PC-9 (cell line): Measurements from ENCODE around the gene PKD1L1.

Experiments
- EZH2 ChIP-seq: fragments of 200-600 bp; sonication (generic); IDR thresholded peaks from 2 replicates; pipeline ENCODE4 v1.8.0; 2017; ENCODE audit warnings: antibody characterized with exemption, low read depth
- TF ChIP-seq, protein P1 (sequence below): fragments of 200-600 bp; sonication (generic); conservative IDR thresholded peaks from 2 replicates; pipeline ENCODE4 v1.6.1; 2017; ENCODE audit warnings: mixed run types, antibody characterized with exemption, mild to moderate bottlenecking, moderate library complexity

DNA sequence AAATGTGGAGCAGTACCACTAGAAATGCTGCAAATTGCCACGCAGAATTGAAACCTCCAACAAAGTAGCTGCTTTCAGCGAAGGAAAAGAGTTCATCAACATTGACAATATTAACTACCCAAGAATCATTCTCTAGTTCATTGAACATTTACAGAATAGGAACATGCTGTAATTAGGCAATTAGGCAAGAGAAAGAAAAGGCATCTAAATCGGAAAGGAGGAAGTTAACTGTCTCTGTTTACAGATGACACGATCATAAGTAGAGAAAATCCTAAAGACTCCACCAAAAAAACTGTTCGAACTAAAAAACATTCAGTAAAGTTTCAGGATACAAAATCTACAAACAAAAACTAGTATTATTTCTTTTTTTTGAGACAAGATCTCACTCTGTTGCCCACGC, 8.9 kb upstream of the PKD1L1 start:
- TF ChIP-seq, protein P1, sequence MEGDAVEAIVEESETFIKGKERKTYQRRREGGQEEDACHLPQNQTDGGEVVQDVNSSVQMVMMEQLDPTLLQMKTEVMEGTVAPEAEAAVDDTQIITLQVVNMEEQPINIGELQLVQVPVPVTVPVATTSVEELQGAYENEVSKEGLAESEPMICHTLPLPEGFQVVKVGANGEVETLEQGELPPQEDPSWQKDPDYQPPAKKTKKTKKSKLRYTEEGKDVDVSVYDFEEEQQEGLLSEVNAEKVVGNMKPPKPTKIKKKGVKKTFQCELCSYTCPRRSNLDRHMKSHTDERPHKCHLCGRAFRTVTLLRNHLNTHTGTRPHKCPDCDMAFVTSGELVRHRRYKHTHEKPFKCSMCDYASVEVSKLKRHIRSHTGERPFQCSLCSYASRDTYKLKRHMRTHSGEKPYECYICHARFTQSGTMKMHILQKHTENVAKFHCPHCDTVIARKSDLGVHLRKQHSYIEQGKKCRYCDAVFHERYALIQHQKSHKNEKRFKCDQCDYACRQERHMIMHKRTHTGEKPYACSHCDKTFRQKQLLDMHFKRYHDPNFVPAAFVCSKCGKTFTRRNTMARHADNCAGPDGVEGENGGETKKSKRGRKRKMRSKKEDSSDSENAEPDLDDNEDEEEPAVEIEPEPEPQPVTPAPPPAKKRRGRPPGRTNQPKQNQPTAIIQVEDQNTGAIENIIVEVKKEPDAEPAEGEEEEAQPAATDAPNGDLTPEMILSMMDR: no peak
- no peak for TF ChIP-seq EZH2
